HG03469 (cell line): ENCODE results near the gene FIGN.

Experiments used
- ATAC-seq: cut with Tn5 transposase; IDR thresholded peaks from one replicate; pipeline ENCODE4 v1.9.1; 2021; ENCODE audit warnings: mild to moderate bottlenecking, moderate library complexity, moderate number of reproducible peaks; ENCODE audit not compliant: unreplicated experiment

FIGN gene

GRCh38 chr2:163665817-163666216 lies 70.0 kb downstream of the FIGN start:
- ATAC-seq: no peak

- no peak for ATAC-seq
Measured at GRCh38 chr2:163665051-163665450, 70.8 kb downstream of the FIGN start.

DNA sequence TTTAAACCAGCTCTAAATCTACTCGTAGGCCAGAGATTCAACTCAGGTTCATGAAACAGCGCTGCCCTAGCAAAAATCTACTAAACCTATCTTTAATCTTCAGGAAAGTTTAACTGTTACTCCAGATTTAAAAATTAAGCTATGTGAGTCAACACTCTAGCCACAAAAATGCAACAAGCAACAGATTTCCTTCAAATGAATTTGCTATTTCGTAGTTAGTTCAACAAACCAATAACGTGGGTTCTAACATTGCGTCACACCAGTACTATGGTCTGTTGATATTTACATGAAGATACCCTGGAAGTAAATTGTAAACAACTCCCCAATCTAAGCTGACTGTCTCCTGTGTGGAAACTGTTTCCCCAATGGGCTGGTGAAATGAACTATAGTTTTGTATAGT lies 71.2 kb downstream of the FIGN start:
- ATAC-seq: no peak

- ATAC-seq: no peak
Measured at GRCh38 chr2:163662141-163662780, 73.5 kb downstream of the FIGN start.

GRCh38 chr2:163659224-163659623 lies 76.6 kb downstream of the FIGN start:
- no peak for ATAC-seq

- ATAC-seq: no peak
Measured at GRCh38 chr2:163658556-163658955, 77.3 kb downstream of the FIGN start.

DNA sequence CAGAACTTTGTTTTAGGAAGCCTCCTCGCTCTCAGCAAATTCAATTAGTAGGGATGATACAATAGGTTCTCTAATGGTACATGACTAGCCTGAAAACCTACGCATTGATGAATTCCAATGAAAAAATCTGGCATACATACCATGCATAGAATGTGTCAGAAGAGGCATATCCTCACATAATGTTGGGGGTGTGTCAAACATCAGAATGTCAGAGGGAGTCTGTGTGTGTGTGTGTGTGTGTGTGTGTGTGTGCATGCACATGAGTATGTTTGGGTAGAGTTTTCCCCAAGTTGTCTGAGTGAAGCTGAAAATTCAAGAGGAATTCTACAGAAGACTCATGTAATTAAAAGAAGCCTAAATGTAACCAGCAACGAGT lies 78.5 kb downstream of the FIGN start:
- ATAC-seq: no peak

DNA sequence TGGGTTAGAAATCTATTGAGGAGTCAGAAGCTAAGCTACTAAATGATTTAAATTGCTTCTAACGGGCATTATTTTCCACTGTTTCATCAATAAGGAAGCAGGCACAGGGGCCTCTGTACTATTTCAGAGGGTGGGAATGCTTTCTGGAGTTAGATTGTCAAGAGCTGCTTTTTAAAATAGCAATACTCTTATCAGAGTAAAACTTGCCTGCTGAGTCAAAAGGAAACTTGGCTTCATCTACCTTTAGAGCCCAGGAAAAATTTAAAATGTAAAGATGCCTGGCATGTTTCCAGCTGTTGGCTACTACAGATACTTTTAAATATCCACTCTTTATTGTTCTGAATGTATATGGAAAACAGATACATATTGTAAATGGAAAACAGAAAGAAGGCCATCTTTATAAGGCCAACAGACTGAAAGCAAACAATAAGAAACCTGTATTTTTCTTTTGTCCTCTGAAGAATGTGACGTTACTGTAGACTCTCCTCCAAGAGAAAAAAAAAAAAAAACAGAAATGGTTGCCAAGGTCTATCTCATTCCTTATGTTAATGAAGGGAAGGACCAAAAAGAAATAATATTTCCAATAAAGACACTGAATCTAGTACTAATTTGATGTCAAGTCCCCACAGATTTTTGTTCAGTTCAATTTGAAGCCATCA lies 79.1 kb downstream of the FIGN start:
- no peak for ATAC-seq

- no peak for ATAC-seq
Measured at GRCh38 chr2:163655667-163656066, 80.1 kb downstream of the FIGN start.

- no peak for ATAC-seq
Measured at GRCh38 chr2:163652751-163653150, 83.1 kb downstream of the FIGN start.

GRCh38 chr2:163649080-163649479 lies 86.7 kb downstream of the FIGN start:
- no peak for ATAC-seq

GRCh38 chr2:163647300-163647699 lies 88.5 kb downstream of the FIGN start:
- no peak for ATAC-seq

- no peak for ATAC-seq
Measured at GRCh38 chr2:163646687-163647086, 89.1 kb downstream of the FIGN start.

DNA sequence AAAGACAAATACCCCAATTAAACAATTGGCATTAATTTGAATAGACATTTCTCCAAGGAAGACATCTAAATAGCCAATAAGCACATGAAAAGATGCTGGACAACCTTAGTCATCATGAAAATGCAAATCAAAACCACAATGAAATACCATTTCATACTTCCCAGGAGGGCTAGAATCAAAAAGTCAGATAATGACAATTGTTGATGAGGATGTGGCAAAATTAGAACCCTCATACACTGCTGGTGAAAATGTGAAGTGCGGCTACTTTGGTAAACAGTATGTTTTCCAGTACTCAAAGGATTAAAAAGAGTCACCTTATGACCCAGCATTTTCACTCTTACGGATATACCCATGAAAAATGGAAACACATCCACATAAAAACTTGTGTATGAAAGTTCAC lies 91.6 kb downstream of the FIGN start:
- no peak for ATAC-seq

GRCh38 chr2:163641986-163642385 lies 93.8 kb downstream of the FIGN start:
- no peak for ATAC-seq

GRCh38 chr2:163640542-163641193 lies 95.1 kb downstream of the FIGN start:
- ATAC-seq: no peak

DNA sequence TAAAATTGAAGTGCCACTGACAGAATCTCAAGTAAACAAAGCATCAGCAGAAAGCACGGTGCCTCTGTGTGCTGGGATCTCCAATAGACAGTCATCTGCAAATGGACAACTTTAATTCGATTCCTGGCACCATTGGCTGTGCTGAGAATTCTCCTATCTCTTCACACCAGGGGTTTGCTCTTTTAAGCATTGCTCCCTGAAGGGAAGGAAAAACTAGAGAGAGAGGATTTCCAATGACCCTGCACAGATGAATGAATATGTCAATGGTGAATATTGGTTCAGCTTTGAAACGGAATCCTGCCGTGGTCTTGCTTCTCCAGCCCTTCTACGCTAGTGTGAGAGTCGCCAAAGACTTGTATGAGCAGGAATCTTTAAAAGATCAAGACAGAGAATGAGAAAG lies 97.9 kb downstream of the FIGN start:
- ATAC-seq: no peak

- ATAC-seq: no peak
Measured at GRCh38 chr2:163633291-163633690, 102.5 kb downstream of the FIGN start.

DNA sequence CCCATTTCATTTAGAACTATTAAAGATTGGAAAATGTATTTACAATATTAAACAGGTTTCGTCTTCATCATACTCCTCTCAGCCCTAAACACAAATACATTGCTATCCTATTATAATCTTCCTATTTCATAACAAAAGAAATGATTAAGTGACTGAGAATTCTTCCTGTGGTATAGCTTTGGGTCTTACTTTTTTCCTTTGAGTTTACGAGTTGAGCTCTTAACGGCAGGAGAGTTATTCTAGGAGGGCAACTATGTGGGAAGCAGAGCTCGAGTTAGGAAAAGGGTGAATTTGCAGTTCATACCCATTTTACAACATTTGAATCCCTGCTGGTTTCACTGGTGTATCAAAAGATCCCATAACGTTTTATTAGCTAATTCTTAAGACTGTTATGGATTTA lies 105.0 kb downstream of the FIGN start:
- ATAC-seq: no peak

DNA sequence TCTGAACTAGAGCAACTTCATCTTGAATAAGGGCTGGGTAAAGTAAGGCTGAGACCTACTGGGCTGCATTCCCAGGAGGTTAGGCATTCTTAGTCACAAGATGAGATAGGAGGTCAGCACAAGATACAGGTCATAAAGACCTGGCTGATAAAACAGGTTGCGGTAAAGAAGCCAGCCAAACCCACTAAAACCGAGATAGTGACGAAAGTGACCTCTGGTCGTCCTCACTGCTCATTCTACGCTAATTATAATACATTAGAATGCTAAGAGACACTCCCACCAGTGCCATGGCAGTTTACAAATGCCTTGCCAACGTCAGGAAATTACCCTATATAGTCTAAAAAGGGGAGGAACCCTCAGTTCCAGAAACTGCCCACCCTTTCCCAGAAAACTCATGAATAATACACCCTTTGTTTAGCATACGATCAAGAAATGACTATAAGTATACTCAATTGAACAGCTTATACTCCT lies 109.1 kb downstream of the FIGN start:
- ATAC-seq: no peak

DNA sequence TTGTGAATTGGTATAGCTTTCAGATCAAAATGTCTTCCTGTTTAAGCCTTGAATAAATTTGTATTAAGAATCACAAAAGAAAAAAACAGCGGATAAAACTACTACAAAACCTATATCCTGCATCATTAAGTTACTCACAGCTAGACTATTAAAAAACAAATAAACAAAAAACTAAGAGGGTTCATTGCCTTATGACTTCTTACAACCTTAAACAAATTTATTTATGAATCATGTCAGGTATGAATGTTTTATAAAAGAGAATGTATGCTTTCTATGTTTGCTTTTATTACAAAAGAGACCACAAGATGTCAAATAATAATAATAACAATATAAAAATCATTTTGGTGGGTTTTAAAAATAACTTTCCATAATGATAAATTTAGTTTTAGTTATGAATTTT lies 109.6 kb downstream of the FIGN start:
- no peak for ATAC-seq

DNA sequence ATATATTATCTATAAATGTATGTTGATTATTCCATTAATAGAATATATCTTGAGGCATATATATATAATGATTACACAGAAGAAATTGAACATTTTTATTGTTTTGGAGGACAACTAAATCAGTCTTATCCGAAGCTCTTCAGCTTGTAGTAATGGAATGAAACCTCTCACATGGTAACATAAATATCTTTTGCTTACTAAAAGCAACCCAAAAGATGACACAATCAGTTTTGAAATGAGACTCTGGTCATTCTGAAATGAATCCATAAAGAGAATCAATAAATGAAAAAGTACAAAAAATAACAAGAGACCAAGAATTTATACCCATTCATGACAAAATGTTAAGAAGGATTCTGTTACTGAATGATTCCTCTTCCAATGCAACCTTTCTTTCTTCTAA lies 110.2 kb downstream of the FIGN start:
- no peak for ATAC-seq
